ENCODE measurements around the gene PHACTR3. TPM values are rescaled to one million over a fixed set of nuclear protein-coding genes. Genes with fewer than 3 reads are reported as not detected.

The PHACTR3 gene
- total and polyA plus RNA-seq, 2 donors (not counting 3 experiments of a cell fraction or from before 2014, with no cell fraction given), result not detected

DNA sequence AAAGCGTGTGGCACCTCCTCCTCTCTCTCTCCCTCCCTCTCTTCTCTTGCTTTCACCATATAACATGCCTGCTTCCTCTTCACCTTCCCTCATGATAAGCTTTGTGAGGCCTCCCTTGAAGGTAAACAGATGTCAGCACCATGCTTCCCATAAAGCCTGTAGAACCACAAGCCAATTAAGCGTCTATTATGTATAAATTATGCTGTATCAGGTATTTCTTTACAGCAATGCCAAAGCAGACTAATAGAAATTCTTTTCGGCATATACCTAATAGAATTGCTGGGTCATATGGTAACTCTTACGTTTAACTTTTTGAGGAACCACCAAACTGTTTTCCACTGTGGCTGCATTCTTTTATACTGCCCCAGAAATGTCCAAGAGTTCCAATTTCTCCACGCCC lies 254.1 kb downstream of the PHACTR3 start:
- no peak for FAIRE-seq
- intact Hi-C loops (cut with micrococcal nuclease), result no loop called here
- dilution Hi-C loops (cut with MboI; ENCODE audit: extremely low pct_ligation_motif_present, low sequenced_read_pairs), result no loop called here

More for the DNA sequence above, 254.1 kb downstream of the PHACTR3 start:
- no peaks in the 10 kb centered on the region for H3K79me2 ChIP-seq (ENCODE audit: control insufficient read depth, insufficient read depth, low read length)
- no peaks in the 10 kb centered on the region for H3K4me1 ChIP-seq (ENCODE audit: control insufficient read depth, extremely low read depth, insufficient read depth, low read length)
- H3K4me3 ChIP-seq (replicated peaks in 1 of 3; ENCODE audit: insufficient read depth in 1 of 3, low read depth in 1 of 3, low read length in 3 of 3), result no peak overlapping the region
- no peaks in the 10 kb centered on the region for H3K9me1 ChIP-seq (replicated peaks; ENCODE audit: control insufficient read depth, extremely low read depth, insufficient read depth, low read length)
- H4K20me1 ChIP-seq (replicated peaks; ENCODE audit: control insufficient read depth, extremely low read depth, insufficient read depth, low read length), result no peaks in the 10 kb centered on the region
- no TSS peak for BruUV-seq (replicated peaks)
- H3K4me2 ChIP-seq (ENCODE audit: insufficient read depth, low read length), result no peak overlapping the region
- no peaks in the 10 kb centered on the region for H3K36me3 ChIP-seq (ENCODE audit: control insufficient read depth in 2 of 2, extremely low read depth in 1 of 2, insufficient read depth in 2 of 2, low read length in 2 of 2)
- ChIA-PET CTCF (no interaction called here), POLR2A (no interaction called here)
- H2AFZ ChIP-seq (ENCODE audit: low read depth, low read length), result no peak overlapping the region
- TF ChIP-seq, protein P1, sequence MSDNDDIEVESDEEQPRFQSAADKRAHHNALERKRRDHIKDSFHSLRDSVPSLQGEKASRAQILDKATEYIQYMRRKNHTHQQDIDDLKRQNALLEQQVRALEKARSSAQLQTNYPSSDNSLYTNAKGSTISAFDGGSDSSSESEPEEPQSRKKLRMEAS (IDR thresholded peaks at IDR 0.05; ENCODE audit: insufficient read depth, insufficient read length), result no peak
- no peak for TF ChIP-seq MYC (IDR thresholded peaks at IDR 0.05; ENCODE audit: low read depth, low read length)
- TF ChIP-seq JUN (IDR thresholded peaks at IDR 0.05; ENCODE audit: borderline replicate concordance, insufficient read depth, insufficient read length, low read depth), result no peak
- TF ChIP-seq GATA2 (IDR thresholded peaks at IDR 0.05; ENCODE audit: insufficient read depth, insufficient read length, low read depth, low read length), result no peak
- no peak for TF ChIP-seq EZH2 (IDR thresholded peaks at IDR 0.05; ENCODE audit: borderline replicate concordance, low read depth, low read length, severe bottlenecking)
- TF ChIP-seq, protein P2, sequence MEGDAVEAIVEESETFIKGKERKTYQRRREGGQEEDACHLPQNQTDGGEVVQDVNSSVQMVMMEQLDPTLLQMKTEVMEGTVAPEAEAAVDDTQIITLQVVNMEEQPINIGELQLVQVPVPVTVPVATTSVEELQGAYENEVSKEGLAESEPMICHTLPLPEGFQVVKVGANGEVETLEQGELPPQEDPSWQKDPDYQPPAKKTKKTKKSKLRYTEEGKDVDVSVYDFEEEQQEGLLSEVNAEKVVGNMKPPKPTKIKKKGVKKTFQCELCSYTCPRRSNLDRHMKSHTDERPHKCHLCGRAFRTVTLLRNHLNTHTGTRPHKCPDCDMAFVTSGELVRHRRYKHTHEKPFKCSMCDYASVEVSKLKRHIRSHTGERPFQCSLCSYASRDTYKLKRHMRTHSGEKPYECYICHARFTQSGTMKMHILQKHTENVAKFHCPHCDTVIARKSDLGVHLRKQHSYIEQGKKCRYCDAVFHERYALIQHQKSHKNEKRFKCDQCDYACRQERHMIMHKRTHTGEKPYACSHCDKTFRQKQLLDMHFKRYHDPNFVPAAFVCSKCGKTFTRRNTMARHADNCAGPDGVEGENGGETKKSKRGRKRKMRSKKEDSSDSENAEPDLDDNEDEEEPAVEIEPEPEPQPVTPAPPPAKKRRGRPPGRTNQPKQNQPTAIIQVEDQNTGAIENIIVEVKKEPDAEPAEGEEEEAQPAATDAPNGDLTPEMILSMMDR (IDR thresholded peaks at IDR 0.05; ENCODE audit: extremely low read depth in 1 of 2, insufficient read depth in 1 of 2, low read depth in 1 of 2, low read length in 2 of 2), result no peak
- no peak for TF ChIP-seq POLR2A (IDR thresholded peaks at IDR 0.05; ENCODE audit: low read depth, low read length)
- TF ChIP-seq FOS (IDR thresholded peaks at IDR 0.05; ENCODE audit: borderline replicate concordance, insufficient read depth, low read length), result no peak
- no peak for TF ChIP-seq POLR2AphosphoS5 (IDR thresholded peaks at IDR 0.05; ENCODE audit: insufficient read depth, low read depth, low read length)
- DNase-seq (ENCODE audit: low read depth, low spot score), result no peak
- no peak overlapping the region for H3K27ac ChIP-seq (ENCODE audit: insufficient read depth, low read depth, low read length)
- H3K27me3 ChIP-seq (ENCODE audit: control insufficient read depth in 2 of 2, insufficient read depth in 2 of 2, low read length in 2 of 2), result no peaks in the 10 kb centered on the region
- H3K9ac ChIP-seq (replicated peaks; ENCODE audit: extremely low read depth, insufficient read depth, low read length), result no peak overlapping the region
- H3K9me3 ChIP-seq (replicated peaks; ENCODE audit: control insufficient read depth, insufficient read depth, low read length), result no peaks in the 10 kb centered on the region
